SKM-1 treated with dmso at 0.1 percent for 144 hours (cell line): ENCODE results near the gene AAK1.
A peak's percentile ranks its signal among the peaks of the same experiment; 100 is the strongest.
"Not testable (repeated sequence)": the region's sequence is repeated elsewhere in the genome, so short reads cannot be mapped to it uniquely, and the experiment has no call there.

Source experiments
- DNase-seq: peaks from one replicate; lab custom pipeline; 2025; ENCODE audit not compliant: unreplicated experiment; lab: John Stamatoyannopoulos, UW

Gene AAK1

DNA sequence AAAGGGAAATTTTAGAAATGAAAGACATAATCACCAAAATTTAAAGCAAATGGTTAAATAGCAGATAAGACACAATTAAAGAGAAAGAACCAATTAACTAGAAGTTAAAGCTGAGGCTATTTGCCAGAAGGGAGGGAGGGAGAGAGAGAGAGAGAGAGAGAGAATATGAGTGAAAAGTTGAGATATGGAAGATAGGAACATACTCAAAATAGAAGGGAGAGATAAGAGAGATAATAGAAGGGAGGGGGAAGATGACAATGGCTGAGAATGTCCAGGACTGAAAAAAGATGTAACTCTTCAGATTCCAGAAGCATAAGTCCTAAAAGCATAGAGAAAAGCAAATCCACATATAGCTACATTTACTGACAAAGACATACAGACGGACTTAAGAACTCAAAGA lies 17.1 kb upstream of the AAK1 start:
- DNase-seq, result no peak

DNA sequence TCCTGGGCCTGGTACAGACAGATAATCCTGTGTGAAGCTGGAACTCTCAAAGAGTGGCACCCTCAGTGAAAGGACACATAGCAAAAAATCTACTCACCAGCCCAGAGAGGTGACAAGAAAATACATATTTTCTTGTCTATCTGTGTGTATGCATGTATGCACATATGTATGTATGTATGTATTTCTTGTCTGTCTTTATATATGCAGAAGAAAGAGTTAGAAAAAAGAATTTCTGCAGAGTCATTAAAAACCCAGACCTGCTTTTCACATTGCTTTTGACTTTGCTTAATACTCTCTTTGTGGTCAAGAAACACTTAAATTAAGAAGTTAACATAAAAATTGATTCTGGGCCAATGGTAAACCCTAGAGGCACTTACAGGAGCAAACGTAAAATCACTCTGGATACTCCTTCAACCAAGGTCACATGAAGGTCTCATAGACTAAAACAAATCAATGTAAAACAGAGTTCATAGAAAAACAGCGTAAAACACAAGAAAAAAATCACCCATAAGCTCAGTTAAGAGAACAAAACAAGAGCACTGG lies 16.5 kb upstream of the AAK1 start:
- DNase-seq, result no peak

DNA sequence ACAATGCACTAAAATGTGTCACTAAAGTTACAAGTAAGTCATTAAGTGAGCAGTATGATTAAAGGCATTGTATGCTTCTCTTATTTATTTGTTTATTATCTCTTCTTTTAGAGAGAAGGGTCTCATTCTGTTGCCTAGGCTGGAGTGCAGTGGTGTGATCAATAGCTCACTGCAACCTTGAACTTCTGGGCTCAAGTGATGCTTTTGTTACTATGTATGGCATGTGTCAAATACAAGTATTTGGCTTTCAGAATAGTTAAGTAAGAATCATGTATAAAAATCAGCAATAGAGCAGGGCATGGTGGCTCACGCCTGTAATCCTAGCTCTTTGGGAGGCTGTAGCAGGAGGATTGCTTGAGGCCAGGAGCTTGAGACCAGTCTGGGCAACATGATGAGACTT lies 15.8 kb upstream of the AAK1 start:
- DNase-seq, result no peak

DNA sequence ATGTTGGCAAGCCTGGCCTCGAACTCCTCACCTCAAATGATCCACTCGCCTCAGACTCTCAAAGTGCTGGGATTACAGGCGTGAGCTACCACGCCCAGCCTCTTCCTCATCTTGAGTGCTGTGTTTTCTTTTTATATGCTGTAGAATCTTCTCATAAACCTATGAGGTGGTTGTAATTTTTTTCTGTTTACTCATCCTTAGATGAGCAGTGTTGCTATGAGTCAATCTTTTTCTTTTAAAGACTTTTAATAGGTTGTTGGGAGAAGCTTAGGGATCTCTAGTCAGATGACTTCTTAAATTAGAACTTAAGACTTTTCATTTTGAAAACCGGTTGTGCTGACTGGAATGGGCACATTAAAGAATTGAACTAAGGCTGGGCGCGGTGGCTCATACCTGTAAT lies 8.7 kb upstream of the AAK1 start:
- DNase-seq, result no peak

DNA sequence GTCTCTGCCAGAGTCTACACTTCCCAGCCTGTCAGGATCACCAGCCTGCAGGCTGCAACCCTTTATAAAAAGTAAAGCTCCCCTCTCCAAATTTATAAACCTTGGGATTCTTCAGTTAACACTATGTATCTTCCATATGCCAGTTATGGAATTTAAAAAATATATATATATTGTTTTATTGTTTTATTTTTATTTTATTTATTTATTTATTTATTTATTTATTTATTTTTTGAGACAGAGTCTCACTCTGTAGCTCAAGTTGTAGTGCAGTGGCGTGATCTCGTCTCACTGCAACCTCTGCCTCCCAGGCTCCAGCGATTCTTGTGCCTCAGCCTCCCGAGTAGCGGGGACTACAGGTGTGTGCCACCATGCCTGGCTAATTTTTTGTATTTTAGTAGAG lies 3.7 kb upstream of the AAK1 start:
- DNase-seq, result not testable (repeated sequence)

DNA sequence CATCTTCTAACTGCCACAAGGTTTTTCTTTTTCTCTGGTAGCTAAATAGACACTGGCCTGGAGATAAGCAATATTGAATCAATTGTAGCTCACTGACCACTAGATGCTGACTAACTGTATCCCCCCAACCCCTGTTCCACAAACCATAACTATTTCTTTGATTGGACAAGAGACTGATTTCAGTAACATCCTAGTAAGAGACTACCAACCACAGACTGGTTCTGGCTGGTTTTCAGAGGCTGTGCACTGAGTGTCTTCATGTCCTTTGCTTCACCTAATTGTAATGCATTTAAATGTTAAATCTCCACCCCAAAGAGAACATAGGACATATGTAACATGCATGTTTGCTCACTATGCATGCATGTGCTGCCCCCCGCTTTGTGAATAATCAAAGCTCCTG lies 3.2 kb upstream of the AAK1 start:
- DNase-seq, result no peak

DNA sequence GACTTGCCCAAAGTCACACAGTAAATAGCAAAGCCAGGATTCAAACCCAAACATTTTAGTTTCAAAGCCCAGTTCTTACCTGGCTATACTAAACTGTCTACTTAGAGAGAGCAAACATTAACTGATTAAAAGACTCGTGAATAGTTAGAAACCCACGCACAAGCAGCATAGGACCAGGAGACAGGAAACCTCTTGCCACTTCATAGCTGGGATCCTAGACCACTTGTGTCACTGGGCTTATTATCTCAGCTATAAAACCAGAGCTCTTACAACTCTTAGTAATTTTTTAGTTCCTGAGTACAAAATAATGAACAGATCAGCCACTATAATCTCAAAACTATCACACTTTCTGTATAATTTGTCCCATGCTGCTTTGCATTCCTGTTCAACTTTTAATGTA lies 2.4 kb upstream of the AAK1 start:
- DNase-seq, result no peak

DNA sequence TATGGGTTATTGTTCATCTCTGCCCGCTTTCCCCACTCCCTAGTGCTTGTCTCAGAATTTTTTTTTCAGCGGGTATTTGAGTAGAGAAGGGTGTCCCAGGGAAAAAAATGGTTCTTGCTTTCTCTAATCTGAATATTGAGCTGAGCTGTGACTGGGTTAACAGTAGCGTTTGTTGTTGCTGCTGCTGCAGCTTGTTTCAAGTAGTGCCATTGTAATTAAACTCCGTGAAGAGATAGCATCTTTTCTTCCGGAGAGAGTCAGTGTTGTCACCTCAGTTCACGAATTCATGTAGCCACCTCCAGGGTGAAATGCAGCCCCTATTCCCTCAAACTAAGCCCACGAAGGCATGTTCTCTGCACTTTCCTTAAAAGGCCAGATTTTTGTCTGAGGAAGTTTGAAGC lies 1.5 kb upstream of the AAK1 start:
- no peak for DNase-seq

DNA sequence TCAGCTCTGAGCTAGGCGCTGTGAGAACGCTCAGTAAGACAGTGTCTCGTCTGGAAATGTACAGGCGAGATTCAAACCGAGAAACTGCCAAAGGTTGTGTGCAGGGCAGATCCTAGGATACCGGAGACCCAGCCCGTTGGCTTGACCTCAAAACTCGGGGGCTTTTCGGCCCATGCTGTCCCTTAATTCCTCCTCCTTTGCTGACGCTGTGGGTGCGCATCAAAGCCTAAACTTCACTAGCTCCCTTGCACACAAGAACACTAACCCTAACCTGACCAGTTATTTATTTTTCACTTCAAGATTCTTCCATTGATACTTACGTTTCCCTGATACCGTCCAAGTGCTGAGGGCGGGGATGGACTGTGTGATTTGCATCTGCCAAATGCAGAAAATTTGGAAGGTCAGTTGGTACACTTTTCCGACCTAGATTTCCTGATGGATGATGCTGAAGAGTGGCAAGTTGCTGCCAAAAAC lies 1.0 kb upstream of the AAK1 start:
- DNase-seq, result no peak

DNA sequence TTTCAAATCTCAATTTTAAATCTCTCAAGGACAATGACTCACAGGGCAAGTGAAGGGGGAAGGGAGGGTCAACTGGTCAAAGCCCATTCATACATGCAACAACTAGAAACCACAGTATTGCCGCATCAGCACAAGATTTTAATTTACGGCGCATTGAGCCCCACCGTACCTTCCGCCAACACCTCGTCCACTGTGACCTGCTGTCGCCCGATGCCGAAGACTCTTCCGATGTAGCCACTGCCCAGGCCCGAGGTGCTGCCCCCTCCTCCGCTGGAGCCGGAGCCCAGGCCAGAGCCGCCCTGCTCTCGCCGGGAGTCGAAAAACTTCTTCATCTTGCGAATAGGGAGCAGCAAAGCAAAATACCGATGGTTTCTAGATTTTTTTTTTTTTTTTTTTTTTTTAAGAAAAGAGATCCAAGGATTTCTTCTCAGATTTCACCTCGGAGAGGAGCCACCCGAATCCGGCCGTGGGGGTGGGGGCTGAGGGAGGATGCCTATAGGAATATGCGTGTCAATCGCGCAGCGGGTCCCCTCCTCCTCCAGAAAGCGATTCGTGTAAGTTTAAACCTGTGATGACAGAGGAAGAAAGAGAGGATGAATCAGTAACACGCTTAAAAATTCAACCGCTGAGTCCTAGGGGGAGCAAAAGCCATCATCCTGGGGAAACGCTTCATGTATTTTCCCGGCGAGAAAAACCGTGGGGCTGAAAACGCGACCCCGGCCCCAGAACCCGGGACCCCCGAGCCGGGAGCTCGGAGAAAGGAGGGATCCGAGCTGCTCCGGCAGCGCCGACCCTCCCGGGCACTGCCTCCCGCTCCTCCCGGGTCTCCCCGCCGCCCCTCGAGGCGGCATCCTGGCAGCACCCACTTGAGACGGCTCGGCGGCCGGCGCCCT lies 584 bp downstream of the AAK1 start:
- peak; percentile 64 for DNase-seq

DNA sequence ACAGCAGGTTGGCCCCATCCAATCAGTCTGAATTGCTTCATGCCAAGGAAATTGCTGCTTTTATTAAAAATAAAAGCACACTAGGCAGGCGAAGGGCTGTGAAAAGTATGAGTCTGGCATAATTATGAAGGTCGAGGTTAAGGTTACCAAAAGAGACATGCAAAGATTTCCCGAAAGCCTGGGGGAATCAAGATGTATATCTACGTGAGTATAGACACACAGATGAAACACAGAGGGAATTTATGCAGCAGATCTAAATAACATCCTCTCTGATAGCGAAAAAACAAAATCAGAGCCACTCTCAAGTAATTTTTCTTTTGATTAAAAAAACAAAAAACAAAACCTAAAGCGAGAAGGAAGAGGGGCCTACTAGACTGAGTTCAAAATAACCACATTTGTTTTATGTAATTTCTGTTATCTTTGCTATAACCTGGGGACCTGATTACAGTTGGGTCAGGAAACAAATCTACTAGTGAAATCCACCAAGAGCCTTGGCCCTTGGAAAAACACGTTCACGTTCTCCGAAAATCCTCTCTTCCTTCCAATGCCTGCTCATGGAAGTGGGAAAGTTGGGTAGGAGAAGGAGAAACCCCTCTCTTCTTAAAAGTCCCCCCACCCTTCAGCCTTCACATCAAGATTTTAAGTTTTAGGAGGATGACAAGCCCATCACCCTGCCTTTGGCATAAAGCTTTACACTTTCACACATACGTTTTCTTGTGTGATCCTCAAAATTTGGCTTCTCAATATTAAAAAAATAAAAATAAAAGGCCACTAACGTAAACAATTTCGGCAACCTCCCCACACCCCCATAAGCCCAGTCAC lies 1.4 kb downstream of the AAK1 start:
- no peak for DNase-seq

DNA sequence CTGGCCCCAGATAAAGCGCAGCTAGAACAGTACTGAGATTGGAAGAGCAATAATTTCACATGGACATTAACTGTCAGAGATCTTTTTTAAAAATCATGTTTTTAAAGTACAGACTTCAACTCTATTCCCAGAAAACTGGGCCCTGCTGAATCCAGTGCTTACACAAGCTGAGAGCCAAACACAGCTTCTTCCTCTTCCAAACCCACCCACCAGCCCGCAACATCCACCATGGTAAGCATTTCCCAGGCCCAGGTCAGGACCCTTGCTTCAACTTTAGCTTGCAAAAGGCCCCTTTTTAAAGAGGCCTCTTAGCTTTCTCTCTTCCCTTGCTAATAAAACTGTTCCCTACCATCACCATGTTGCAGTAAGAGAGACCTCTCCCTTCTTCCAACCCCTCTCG lies 2.1 kb downstream of the AAK1 start:
- DNase-seq, result no peak

DNA sequence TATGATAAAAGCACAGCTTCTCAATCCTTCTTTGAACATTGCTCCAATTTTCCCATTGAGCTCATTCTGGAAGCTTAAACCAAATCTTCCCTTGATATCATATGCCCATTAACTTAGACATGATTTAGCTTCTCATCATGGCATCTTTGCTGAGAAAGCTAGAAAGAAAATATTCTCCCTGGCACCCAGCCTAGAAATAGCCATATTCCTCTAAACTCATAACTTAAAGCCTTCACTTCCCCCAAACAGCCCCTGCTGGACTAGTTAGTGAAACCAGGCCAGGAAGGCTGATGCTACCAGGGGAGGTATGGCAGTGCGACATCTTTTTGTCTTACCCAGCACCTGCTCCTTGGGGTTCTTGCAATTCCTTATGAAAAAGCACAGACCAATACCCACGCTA lies 4.3 kb downstream of the AAK1 start:
- DNase-seq, result no peak

DNA sequence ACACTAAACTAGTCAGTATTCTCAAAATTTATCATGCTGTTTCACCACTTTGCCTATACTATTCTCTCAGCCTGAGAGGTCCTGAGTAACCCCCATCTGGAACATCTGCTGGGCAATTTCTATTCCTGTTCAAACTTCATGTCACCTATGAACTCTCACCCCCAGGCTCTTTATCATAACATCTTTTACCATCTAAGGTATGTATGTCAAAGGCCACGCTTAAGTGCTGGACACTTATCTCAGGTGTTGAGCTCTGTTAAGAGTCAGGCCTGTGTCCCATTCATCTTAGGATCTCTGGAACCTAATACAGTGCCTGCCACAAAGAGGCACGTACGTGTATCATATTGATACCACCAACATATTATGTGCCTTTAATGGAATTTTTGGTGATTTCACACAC lies 4.9 kb downstream of the AAK1 start:
- no peak for DNase-seq

DNA sequence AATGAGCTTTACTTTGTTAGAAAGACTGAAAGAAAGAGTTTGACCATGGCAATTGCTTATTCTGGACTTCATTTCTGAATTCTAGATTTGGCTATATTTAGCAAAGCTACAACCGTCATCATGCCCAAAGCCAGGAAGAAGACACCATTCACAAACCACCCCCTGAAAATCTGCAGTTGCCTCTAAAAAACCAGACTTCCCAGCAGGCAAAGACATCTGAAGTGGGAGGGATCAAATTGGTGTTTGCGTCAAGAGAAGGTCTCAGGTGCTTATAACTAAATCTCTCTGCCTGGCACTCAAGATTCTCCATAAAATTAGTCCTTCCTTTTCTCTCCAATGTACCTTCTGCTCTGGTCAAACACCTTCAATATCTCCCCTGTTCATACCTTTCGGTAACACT lies 5.6 kb downstream of the AAK1 start:
- no peak for DNase-seq

DNA sequence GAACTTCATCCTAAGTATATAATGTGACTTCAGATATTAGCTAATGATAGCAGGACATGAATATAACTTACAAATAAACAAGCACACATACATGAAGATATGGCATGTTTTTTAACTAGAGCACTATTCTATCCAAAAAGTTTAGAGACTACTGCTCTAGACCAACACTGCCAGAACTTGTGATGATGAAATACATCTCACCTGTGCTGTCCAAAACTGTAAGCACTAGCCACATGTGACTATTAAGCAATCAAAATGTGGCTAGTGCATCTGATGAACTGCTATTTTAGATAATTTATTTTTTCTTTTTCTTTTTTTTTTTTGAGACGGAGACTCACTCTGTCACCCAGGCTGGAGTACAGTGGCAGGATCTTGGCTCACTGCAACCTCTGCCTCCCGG lies 7.1 kb downstream of the AAK1 start:
- no peak for DNase-seq

DNA sequence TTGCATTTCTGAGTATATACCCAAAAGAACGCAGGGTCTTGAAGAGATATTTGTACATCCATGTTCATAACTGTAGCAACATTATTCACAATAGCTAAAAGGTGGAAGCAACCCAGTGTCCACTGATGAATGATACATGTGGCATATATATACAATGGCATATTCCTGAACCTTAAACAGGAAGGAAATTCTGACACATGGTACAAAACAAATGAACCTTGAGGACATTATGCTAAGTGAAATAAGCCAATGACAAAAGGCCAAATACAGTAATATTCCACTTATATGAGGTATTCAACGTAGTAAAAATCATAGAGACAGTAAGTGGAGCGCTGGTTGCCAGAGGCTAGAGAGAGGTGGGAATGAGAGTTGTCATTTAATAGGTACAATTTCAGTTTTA lies 8.1 kb downstream of the AAK1 start:
- DNase-seq, result no peak

DNA sequence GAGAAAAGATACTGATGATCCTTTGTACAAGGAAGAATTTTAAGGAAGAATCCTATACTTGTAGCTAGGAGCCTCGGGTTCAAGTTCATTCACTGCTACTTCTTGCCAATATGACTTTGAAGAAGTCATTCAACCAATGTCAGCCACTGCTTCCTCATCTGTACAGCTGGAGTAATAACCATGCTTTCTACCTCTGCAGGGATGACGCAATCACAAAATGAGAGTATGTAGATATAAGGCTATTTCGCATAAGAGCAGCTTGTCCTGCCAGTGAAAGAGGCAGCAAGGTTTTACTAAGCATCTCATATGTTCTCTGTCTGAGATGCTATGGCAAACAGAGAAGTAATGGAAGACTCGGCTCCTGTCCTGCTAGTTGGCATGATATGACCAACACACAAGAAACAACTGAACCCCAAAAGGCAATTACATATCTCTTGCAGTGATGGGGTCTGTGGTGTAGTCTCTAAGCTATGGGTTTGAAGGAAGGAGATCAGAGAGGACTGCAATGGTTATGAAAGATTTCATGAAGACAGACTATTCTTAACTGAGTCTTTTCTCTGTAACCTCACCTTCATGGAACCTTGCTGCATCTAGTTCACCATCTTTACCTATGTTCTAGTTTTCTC lies 9.2 kb downstream of the AAK1 start:
- DNase-seq, result peak; percentile 87

DNA sequence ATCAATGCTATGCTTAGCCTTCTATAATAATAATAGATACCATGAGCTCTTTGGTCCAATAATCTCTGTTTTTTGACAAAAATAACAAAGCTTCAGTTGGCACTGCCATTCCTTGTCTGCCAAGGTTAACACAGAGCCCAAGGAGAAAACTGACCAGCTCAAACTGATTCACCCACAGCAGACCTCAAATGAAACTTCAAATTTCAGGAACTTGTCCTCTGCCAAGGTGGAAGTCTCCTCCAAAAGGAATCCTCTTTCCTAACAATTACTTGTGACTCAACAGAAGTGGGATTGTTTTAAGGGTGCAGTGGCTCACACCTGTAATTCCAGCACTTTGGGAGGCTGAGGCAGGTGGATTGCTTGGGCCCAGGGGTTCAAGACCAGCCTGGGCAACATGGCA lies 12.1 kb downstream of the AAK1 start:
- no peak for DNase-seq

DNA sequence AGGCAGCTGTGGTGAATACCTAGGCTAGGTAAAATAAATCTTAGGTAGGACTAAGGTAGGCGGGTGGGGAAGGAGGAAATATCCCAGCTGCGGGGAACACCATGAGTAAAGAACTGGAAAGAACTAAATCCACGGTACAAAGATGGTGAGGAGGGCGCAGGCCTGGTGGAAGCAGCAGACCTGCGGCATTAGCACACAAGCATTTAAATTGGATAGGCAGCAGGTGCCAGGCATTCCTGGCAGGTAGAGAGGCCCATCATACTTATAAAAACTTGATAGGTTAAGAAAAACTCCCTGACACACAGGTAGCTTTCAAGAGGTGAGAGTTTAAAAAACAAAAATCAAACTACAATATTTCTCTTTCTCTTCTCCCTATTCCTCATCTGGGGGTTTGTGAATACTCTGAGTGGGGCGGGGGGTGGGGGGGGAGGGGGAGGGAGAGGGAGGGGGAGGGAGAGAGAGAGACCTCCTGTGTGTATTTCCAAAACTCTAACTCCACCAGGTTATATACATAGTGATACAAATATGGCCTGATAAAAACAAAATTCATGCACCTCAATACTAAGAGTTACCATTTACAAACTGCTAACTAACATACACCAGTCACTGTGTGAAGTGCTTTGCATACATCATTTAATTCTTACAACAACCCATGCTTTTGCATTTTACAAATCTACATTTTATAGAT lies 13.5 kb downstream of the AAK1 start:
- DNase-seq, result no peak
